OCI-LY3 (cell line): ENCODE data around the gene SDK1.
"Not testable (repeated sequence)": the region's sequence is repeated elsewhere in the genome, so short reads cannot be mapped to it uniquely, and the experiment has no call there.

Source experiments
- H2AFZ ChIP-seq: fragments of 200-600, 300-600 bp; shearing (Covaris generic); 2 replicates; pipeline ENCODE4 v1.6.0; 2014; ENCODE audit warnings: antibody characterized with exemption, low read depth, low read length
- H3K27ac ChIP-seq: fragments of 200-600, 300-600 bp; sonication (generic); 2 replicates; pipeline ENCODE4 v1.5.1; 2014; ENCODE audit warnings: mild to moderate bottlenecking, low read length, moderate library complexity, mixed read lengths
- H3K27me3 ChIP-seq: fragments of 200-600, 300-600 bp; sonication (generic); 2 replicates; pipeline ENCODE4 v1.6.1; 2014; ENCODE audit warnings: low read depth, low read length, mixed read lengths
- H3K36me3 ChIP-seq: fragments of 200-600, 300-600 bp; sonication (generic); replicated peaks from 2 replicates; pipeline ENCODE3; 2014; ENCODE audit warnings: low read depth, low read length, mixed read lengths
- H3K4me1 ChIP-seq: fragments of 300-600, 200-600 bp; sonication (generic); 2 replicates; pipeline ENCODE4 v1.6.1; 2014; ENCODE audit warnings: low read length, mixed read lengths
- H3K4me2 ChIP-seq: fragments of 200-600, 300-600 bp; sonication (generic); 2 replicates; pipeline ENCODE4 v1.6.1; 2014; ENCODE audit warnings: low read length, mixed read lengths
- H3K4me3 ChIP-seq: fragments of 300-600, 200-600 bp; sonication (generic); 2 replicates; pipeline ENCODE4 v1.5.1; 2014; ENCODE audit warnings: antibody characterized with exemption, mild to moderate bottlenecking, low read length, moderate library complexity
- H3K79me2 ChIP-seq: fragments of 300-600, 200-600 bp; shearing (Covaris generic); 2 replicates; pipeline ENCODE4 v1.6.1; 2014; ENCODE audit warnings: mild to moderate bottlenecking, low read length, mixed read lengths
- H3K9ac ChIP-seq: fragments of 300-600, 200-600 bp; shearing (Covaris generic); 2 replicates; pipeline ENCODE4 v1.6.0; 2014; ENCODE audit warnings: mild to moderate bottlenecking, low read length, moderate library complexity
- H3K9me3 ChIP-seq: fragments of 200-600, 300-600 bp; shearing (Covaris generic); 2 replicates; pipeline ENCODE4 v1.6.1; 2014; ENCODE audit warnings: low read length, mixed read lengths; ENCODE audit not compliant: insufficient read depth
- H4K20me1 ChIP-seq: fragments of 200-600, 300-600 bp; sonication (generic); 2 replicates; pipeline ENCODE4 v1.6.1; 2016; ENCODE audit warnings: low read length, mixed read lengths; ENCODE audit not compliant: insufficient read depth
- CTCF ChIP-seq: fragments of 200-600, 300-600 bp; sonication (generic); IDR thresholded peaks from 2 replicates; pipeline ENCODE4 v1.5.1; 2014; ENCODE audit warnings: antibody characterized with exemption, low read length, low read depth
- EZH2phosphoT487 ChIP-seq: fragments of 200-600 bp; shearing (Covaris generic); IDR thresholded peaks from 2 replicates; pipeline ENCODE4 v1.6.1; 2018; ENCODE audit warnings: antibody characterized with exemption, mixed run types, low read depth

The SDK1 gene

GRCh38 chr7:4093035-4093434, 792.0 kb downstream of the SDK1 start:
- H3K79me2 ChIP-seq: no peaks in the 10 kb centered on the region
- no peak overlapping the region for H3K9ac ChIP-seq
- no peak overlapping the region for H3K4me2 ChIP-seq
- TF ChIP-seq CTCF (no peak), EZH2phosphoT487 (no peak)
- no peaks in the 10 kb centered on the region for H4K20me1 ChIP-seq
- H3K4me1 ChIP-seq: no peaks in the 10 kb centered on the region
- H3K36me3 ChIP-seq: no peaks in the 10 kb centered on the region
- H2AFZ ChIP-seq: no peak overlapping the region
- H3K4me3 ChIP-seq: no peak overlapping the region
- H3K9me3 ChIP-seq: no peaks in the 10 kb centered on the region
- H3K27ac ChIP-seq: no peak overlapping the region
- no peaks in the 10 kb centered on the region for H3K27me3 ChIP-seq

- TF ChIP-seq EZH2phosphoT487: no peak
- H3K4me2 ChIP-seq: no peak overlapping the region
- H3K36me3 ChIP-seq: no peaks in the 10 kb centered on the region
- H2AFZ ChIP-seq: no peak overlapping the region
- no peaks in the 10 kb centered on the region for H3K27me3 ChIP-seq
- H3K79me2 ChIP-seq: no peaks in the 10 kb centered on the region
- no peaks in the 10 kb centered on the region for H4K20me1 ChIP-seq
- H3K4me1 ChIP-seq: no peaks in the 10 kb centered on the region
- H3K9me3 ChIP-seq: no peaks in the 10 kb centered on the region
- no peak overlapping the region for H3K9ac ChIP-seq
- no peak overlapping the region for H3K4me3 ChIP-seq
- no peak overlapping the region for H3K27ac ChIP-seq
These were observed 792.4 kb downstream of the SDK1 start for GRCh38 chr7:4093483-4093882.

GRCh38 chr7:4094158-4094557, 793.1 kb downstream of the SDK1 start:
- not testable (repeated sequence) for H3K4me1 ChIP-seq, H3K4me2 ChIP-seq, H3K79me2 ChIP-seq, H2AFZ ChIP-seq, H3K27me3 ChIP-seq, H3K27ac ChIP-seq, H3K36me3 ChIP-seq, H3K9me3 ChIP-seq, H3K4me3 ChIP-seq, H3K9ac ChIP-seq, H4K20me1 ChIP-seq

- Histone ChIP-seq H3K27ac (no peak overlapping the region), H3K9me3 (no peaks in the 10 kb centered on the region), H3K79me2 (no peaks in the 10 kb centered on the region), H3K4me1 (no peaks in the 10 kb centered on the region), H3K36me3 (no peaks in the 10 kb centered on the region), H3K27me3 (no peaks in the 10 kb centered on the region), H4K20me1 (no peaks in the 10 kb centered on the region), H3K9ac (no peak overlapping the region), H2AFZ (no peak overlapping the region), H3K4me3 (no peak overlapping the region), H3K4me2 (no peak overlapping the region)
- TF ChIP-seq EZH2phosphoT487 (no peak), CTCF (no peak)
These were observed 796.1 kb downstream of the SDK1 start for GRCh38 chr7:4097001-4097609.

- Histone ChIP-seq H3K4me3 (no peak overlapping the region), H3K4me2 (no peak overlapping the region), H3K79me2 (no peaks in the 10 kb centered on the region), H3K9ac (no peak overlapping the region), H3K27ac (no peak overlapping the region), H4K20me1 (no peaks in the 10 kb centered on the region), H3K36me3 (no peaks in the 10 kb centered on the region), H3K4me1 (no peaks in the 10 kb centered on the region), H3K9me3 (no peaks in the 10 kb centered on the region), H3K27me3 (no peaks in the 10 kb centered on the region), H2AFZ (no peak overlapping the region)
- TF ChIP-seq EZH2phosphoT487: no peak
- TF ChIP-seq CTCF: no peak
These were observed 797.1 kb downstream of the SDK1 start for GRCh38 chr7:4098169-4098568.
